ENCODE results near the gene RS1. TPM values are rescaled to one million over a fixed set of nuclear protein-coding genes. Genes with fewer than 3 reads are reported as not detected.

Gene RS1
- total and polyA plus RNA-seq, 9 of the 15 experiments (the other 6 are each of a cell fraction or from before 2014, with no cell fraction given), result not detected

GRCh38 chrX:18677161-18677869 lies 5.4 kb upstream of the RS1 start (continued):
- TF ChIP-seq PBX2 (CRISPR knock-in tag; IDR thresholded peaks at IDR 0.05; ENCODE audit: low read depth) (no peak), PBX2 (tag; conservative IDR thresholded peaks at IDR 0.05; ENCODE audit: low read depth) (no peak), ZNF507 (tag; conservative IDR thresholded peaks at IDR 0.05) (no peak), FOXK2 (conservative IDR thresholded peaks at IDR 0.05 in 1 of 2, IDR thresholded peaks at IDR 0.05 in 1 of 2; ENCODE audit: low read depth in 2 of 2) (no peak), ESRRB (CRISPR knock-in tag; IDR thresholded peaks at IDR 0.05; ENCODE audit: borderline replicate concordance) (no peak), MYBL2 (IDR thresholded peaks at IDR 0.05; ENCODE audit: low read depth) (no peak), MYBL2 (CRISPR knock-in tag; IDR thresholded peaks at IDR 0.05; ENCODE audit: borderline replicate concordance) (no peak), YY1 (IDR thresholded peaks at IDR 0.05; ENCODE audit: borderline replicate concordance in 1 of 3, control insufficient read depth in 1 of 3, extremely low read depth in 1 of 3, insufficient read depth in 3 of 3, insufficient read length in 1 of 3, insufficient replicate concordance in 2 of 3, low read depth in 1 of 3, low read length in 2 of 3) (no peak), HDAC6 (IDR thresholded peaks at IDR 0.05; ENCODE audit: low read depth, low read length) (no peak), MGA (IDR thresholded peaks at IDR 0.05) (no peak), ETS2 (tag; IDR thresholded peaks at IDR 0.05; ENCODE audit: borderline replicate concordance, poor library complexity, severe bottlenecking) (no peak)

Measured in K562 (cell line).